Measurements from ENCODE around the gene KRTAP13-3.

KRTAP13-3 gene

GRCh38 chr21:30415993-30416392 is 9.7 kb downstream of the KRTAP13-3 start:
- TF ChIP-seq CTCF (IDR thresholded peaks at IDR 0.05; ENCODE audit: control insufficient read depth, insufficient read depth, low read depth, low read length, missing control alignments), result no peak
- DNase-seq (ENCODE audit: low read depth), result no peak
- no peak overlapping the region for H3K4me3 ChIP-seq (ENCODE audit: control insufficient read depth, low read depth, low read length)

GRCh38 chr21:30408782-30409494 is 16.8 kb downstream of the KRTAP13-3 start:
- TF ChIP-seq CTCF (IDR thresholded peaks at IDR 0.05; ENCODE audit: control insufficient read depth, insufficient read depth, low read depth, low read length, missing control alignments), result no peak
- no peak overlapping the region for H3K4me3 ChIP-seq (ENCODE audit: control insufficient read depth, low read depth, low read length)
- no peak for DNase-seq (ENCODE audit: low read depth)

GRCh38 chr21:30395731-30396130 is 30.0 kb downstream of the KRTAP13-3 start, which contains the start of gene KRTAP13-1:
TSS of gene KRTAP13-1 (plus strand) at chr21:30396031. CDS start at chr21:30396087, 56 bp downstream.
- no peak within 1 kb of the TSS for H3K4me3 ChIP-seq (ENCODE audit: control insufficient read depth, low read depth, low read length)
- DNase-seq (ENCODE audit: low read depth), result no peak
- no peak for TF ChIP-seq CTCF (IDR thresholded peaks at IDR 0.05; ENCODE audit: control insufficient read depth, insufficient read depth, low read depth, low read length, missing control alignments)

GRCh38 chr21:30391492-30392025 is 34.2 kb downstream of the KRTAP13-3 start:
- no peak for TF ChIP-seq CTCF (IDR thresholded peaks at IDR 0.05; ENCODE audit: control insufficient read depth, insufficient read depth, low read depth, low read length, missing control alignments)
- H3K4me3 ChIP-seq (ENCODE audit: control insufficient read depth, low read depth, low read length), result no peak overlapping the region
- DNase-seq (ENCODE audit: low read depth), result no peak

GRCh38 chr21:30382201-30382600 is 43.5 kb downstream of the KRTAP13-3 start:
- no peak for TF ChIP-seq CTCF (IDR thresholded peaks at IDR 0.05; ENCODE audit: control insufficient read depth, insufficient read depth, low read depth, low read length, missing control alignments)
- no peak for DNase-seq (ENCODE audit: low read depth)
- H3K4me3 ChIP-seq (ENCODE audit: control insufficient read depth, low read depth, low read length), result no peak overlapping the region
